Measurements from ENCODE around the gene LTC4S. TPM values are rescaled to one million over a fixed set of nuclear protein-coding genes. Genes with fewer than 3 reads are reported as not detected.
"Not testable (repeated sequence)": the region's sequence is repeated elsewhere in the genome, so short reads cannot be mapped to it uniquely, and the experiment has no call there.

The LTC4S gene
- 10.9 TPM for total RNA-seq
- long read RNA-seq, transcript LTC4S-201 (5 exons, 666 nt): major isoform, 6 of 19 reads
- long read RNA-seq, partial matches to known transcripts: 2 of 19 reads
- long read RNA-seq, other reads (novel, unspliced or antisense): 3 of 19 reads

GRCh38 chr5:179793468-179794139 is at the start of gene LTC4S:
Gene LTC4S, plus strand, starts transcription at chr5:179793986. Its CDS starts 95 bp downstream, at chr5:179794081.
- peak; percentile 85 for DNase-seq
- no peaks in the 10 kb centered on the region for H3K27me3 ChIP-seq (ENCODE audit: low read depth)
- H3K36me3 ChIP-seq: peaks cover 15% of the 10 kb centered on the region
- H3K4me3 ChIP-seq: peak within 1 kb of the TSS; percentile 80
- peak within 1 kb of the TSS; percentile 88 for H3K27ac ChIP-seq (replicated peaks)
- H3K9me3 ChIP-seq (replicated peaks): no peaks in the 10 kb centered on the region
- peaks cover 63% of the 10 kb centered on the region for H3K4me1 ChIP-seq
- TF ChIP-seq CTCF (IDR thresholded peaks at IDR 0.05; ENCODE audit: borderline replicate concordance): no peak
- intact Hi-C loops (cut with micrococcal nuclease): no loop called here

- H3K27ac ChIP-seq (replicated peaks); DNase-seq; H3K9me3 ChIP-seq (replicated peaks); H3K4me3 ChIP-seq; H3K36me3 ChIP-seq; intact Hi-C loops (cut with micrococcal nuclease); H3K27me3 ChIP-seq (ENCODE audit: low read depth): not testable (repeated sequence)
- peaks cover 64% of the 10 kb centered on the region for H3K4me1 ChIP-seq
Observed at GRCh38 chr5:179744106-179744505, 49.7 kb upstream of the LTC4S start.

GRCh38 chr5:179746872-179747271 is 46.9 kb upstream of the LTC4S start:
- peaks cover 59% of the 10 kb centered on the region for H3K4me1 ChIP-seq
- no peaks in the 10 kb centered on the region for H3K9me3 ChIP-seq (replicated peaks)

GRCh38 chr5:179747811-179748210 is 46.0 kb upstream of the LTC4S start:
- no peaks in the 10 kb centered on the region for H3K27me3 ChIP-seq (ENCODE audit: low read depth)
- H3K4me3 ChIP-seq: no peak overlapping the region
- peaks cover 58% of the 10 kb centered on the region for H3K4me1 ChIP-seq
- intact Hi-C loops (cut with micrococcal nuclease): no loop called here
- no peaks in the 10 kb centered on the region for H3K9me3 ChIP-seq (replicated peaks)
- no peak for TF ChIP-seq CTCF (IDR thresholded peaks at IDR 0.05; ENCODE audit: borderline replicate concordance)
- no peak for DNase-seq
- peaks cover 4% of the 10 kb centered on the region for H3K36me3 ChIP-seq
- no peak overlapping the region for H3K27ac ChIP-seq (replicated peaks)

More at GRCh38 chr5:179746872-179747271, 46.9 kb upstream of the LTC4S start:
- no peak for DNase-seq
- Histone ChIP-seq H3K36me3 (peaks cover 4% of the 10 kb centered on the region), H3K4me3 (no peak overlapping the region), H3K27ac (replicated peaks) (no peak overlapping the region), H3K27me3 (ENCODE audit: low read depth) (no peaks in the 10 kb centered on the region)
- TF ChIP-seq CTCF (IDR thresholded peaks at IDR 0.05; ENCODE audit: borderline replicate concordance): no peak
- intact Hi-C loops (cut with micrococcal nuclease): no loop called here

- no peak overlapping the region for H3K27ac ChIP-seq (replicated peaks)
- DNase-seq: no peak
- intact Hi-C loops (cut with micrococcal nuclease): no loop called here
Observed at GRCh38 chr5:179749857-179750508, 43.8 kb upstream of the LTC4S start.

More at GRCh38 chr5:179749857-179750508, 43.8 kb upstream of the LTC4S start:
- Histone ChIP-seq H3K4me3 (no peak overlapping the region), H3K4me1 (peaks cover 63% of the 10 kb centered on the region), H3K27me3 (ENCODE audit: low read depth) (no peaks in the 10 kb centered on the region), H3K9me3 (replicated peaks) (no peaks in the 10 kb centered on the region), H3K36me3 (peaks cover 4% of the 10 kb centered on the region)
- no peak for TF ChIP-seq CTCF (IDR thresholded peaks at IDR 0.05; ENCODE audit: borderline replicate concordance)
